ENCODE measurements around the gene GAS7.

DNA sequence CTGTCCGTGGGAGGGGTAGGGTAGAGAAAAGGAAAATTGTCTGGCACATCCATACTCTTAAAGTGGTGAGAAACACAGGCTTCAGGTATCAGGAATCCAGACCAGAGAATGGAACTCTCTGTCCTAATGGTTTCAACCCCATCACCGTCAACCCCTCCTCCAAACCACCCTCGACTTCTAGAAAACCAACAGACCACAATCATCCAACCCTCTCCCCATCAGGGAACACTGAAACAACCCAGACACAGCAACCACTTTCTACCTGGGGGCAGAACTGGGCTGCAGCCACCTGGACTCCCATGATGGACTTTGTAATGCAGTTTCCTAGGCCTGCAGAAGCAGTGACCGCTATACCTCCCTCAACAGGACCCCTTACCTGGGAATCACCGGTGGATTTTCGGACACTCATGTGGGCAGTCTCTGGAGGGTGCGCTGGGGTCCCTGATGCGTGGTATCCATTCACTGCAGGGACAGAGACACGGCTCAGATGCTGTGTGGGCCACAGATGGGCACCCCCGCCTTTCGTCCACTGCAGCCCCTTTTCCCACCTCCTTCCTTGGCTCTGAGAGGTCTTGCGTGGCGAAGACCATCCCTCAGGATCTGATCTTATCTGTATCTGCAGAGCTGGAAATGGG, 229.0 kb downstream of the GAS7 start:
- TF ChIP-seq HDGF (IDR thresholded peaks at IDR 0.05; ENCODE audit: borderline replicate concordance) (no peak), BHLHE40 (IDR thresholded peaks at IDR 0.05; ENCODE audit: borderline replicate concordance) (no peak), FOXK2 (IDR thresholded peaks at IDR 0.05) (no peak), NFRKB (IDR thresholded peaks at IDR 0.05) (no peak), SP1 (IDR thresholded peaks at IDR 0.05) (no peak), LEF1 (IDR thresholded peaks at IDR 0.05; ENCODE audit: borderline replicate concordance) (no peak), ELF4 (IDR thresholded peaks at IDR 0.05) (no peak), SUZ12 (IDR thresholded peaks at IDR 0.05) (no peak), FOXM1 (IDR thresholded peaks at IDR 0.05; ENCODE audit: borderline replicate concordance) (no peak), TARDBP (IDR thresholded peaks at IDR 0.05) (no peak), ARNT (IDR thresholded peaks at IDR 0.05) (no peak)
